ENCODE data around the gene NUP62.

DNA sequence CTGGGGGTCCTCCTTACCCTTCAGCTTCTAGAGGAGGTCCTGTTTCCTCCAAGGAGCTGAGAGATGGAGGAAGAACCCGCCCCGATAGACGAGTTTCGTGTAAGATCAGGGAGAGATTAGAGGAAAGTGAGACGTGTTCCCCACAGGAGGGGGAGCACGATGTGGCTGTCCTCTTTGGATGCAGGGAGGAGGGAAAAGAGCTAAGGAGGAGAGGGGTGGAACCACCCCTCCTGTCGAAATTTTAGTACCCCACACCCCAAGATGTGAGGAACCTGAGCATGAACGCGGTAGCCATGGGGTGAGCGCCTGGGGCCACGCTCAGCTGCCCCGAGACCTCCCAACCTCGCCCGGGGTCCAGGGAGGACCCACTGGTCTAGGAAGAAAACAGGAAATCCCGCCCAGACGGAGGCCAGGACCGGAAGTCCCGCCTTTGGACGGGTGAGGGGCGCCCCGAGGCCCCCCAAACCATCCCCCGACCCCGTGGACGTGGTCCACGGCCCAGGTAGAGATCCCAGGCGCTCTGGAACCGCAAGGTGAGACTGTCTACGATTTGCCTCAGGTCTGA is 53.4 kb downstream of the NUP62 start:
- TF ChIP-seq ARNTL (CRISPR knock-in tag; IDR thresholded peaks at IDR 0.05; ENCODE audit: borderline replicate concordance, low read depth), result no peak
- no peak for TF ChIP-seq CSDC2 (CRISPR knock-in tag; IDR thresholded peaks at IDR 0.05)
